Mesenchymal stem cell (in vitro differentiated cells and primary cell): ENCODE data around the gene INSYN2B.

Experiments
- DNase-seq: peaks from one replicate; pipeline ENCODE4 v3.0.0-alpha.2; 2013
- H2AFZ ChIP-seq: one replicate; pipeline ENCODE4 v1.6.1; 2013; ENCODE audit warnings: low read depth, mild to moderate bottlenecking, control low read depth, inconsistent platforms, low read length, moderate library complexity
- H2AK5ac ChIP-seq: 2 replicates; pipeline ENCODE4 v1.6.1; 2013; ENCODE audit warnings: low read length, moderate library complexity, mild to moderate bottlenecking, inconsistent platforms; ENCODE audit not compliant: severe bottlenecking
- H2BK120ac ChIP-seq: one replicate; pipeline ENCODE4 v1.6.1; 2013; ENCODE audit warnings: low read depth, mild to moderate bottlenecking, inconsistent platforms, low read length, moderate library complexity
- H2BK12ac ChIP-seq, 2 experiments: one replicate each; pipeline ENCODE4 v1.6.1; 2013; ENCODE audit warnings: inconsistent platforms in 2 of 2, low read length in 2 of 2, mild to moderate bottlenecking in 2 of 2, moderate library complexity in 2 of 2, control low read depth in 1 of 2
- H2BK15ac ChIP-seq: one replicate; pipeline ENCODE4 v1.6.1; 2013; ENCODE audit warnings: mild to moderate bottlenecking, low read depth, inconsistent platforms; ENCODE audit not compliant: poor library complexity, severe bottlenecking
- H2BK5ac ChIP-seq: 2 replicates; pipeline ENCODE4 v1.6.1; 2013; ENCODE audit warnings: low read depth, mild to moderate bottlenecking, low read length, control low read depth, inconsistent platforms; ENCODE audit not compliant: poor library complexity, severe bottlenecking
- H3K14ac ChIP-seq, 2 experiments: one replicate each; pipeline ENCODE4 v1.6.1; 2013; ENCODE audit warnings: inconsistent platforms in 2 of 2, low read length in 2 of 2, control low read depth in 1 of 2, mild to moderate bottlenecking in 1 of 2, moderate library complexity in 1 of 2
- H3K18ac ChIP-seq, 2 experiments: one replicate each; pipeline ENCODE4 v1.6.1; 2013; ENCODE audit warnings: inconsistent platforms in 2 of 2, low read length in 2 of 2, control low read depth in 1 of 2, low read depth in 1 of 2, mild to moderate bottlenecking in 1 of 2
- H3K23ac ChIP-seq, 2 experiments: one replicate each; pipeline ENCODE4 v1.6.1; 2013; ENCODE audit warnings: inconsistent platforms in 2 of 2, low read length in 2 of 2, mild to moderate bottlenecking in 2 of 2, moderate library complexity in 2 of 2, control low read depth in 1 of 2
- H3K27ac ChIP-seq: 2 replicates; pipeline ENCODE4 v1.5.1; 2013; ENCODE audit warnings: mild to moderate bottlenecking, moderate library complexity, low read length, control low read depth, inconsistent platforms; ENCODE audit not compliant: poor library complexity, severe bottlenecking
- H3K27me3 ChIP-seq, 2 experiments: 2 replicates each; pipeline versions ENCODE4 v1.6.1 to v1.7.0; 2013; ENCODE audit warnings: low read length in 2 of 2, mild to moderate bottlenecking in 2 of 2, moderate library complexity in 2 of 2, control low read depth in 1 of 2, inconsistent platforms in 1 of 2; ENCODE audit not compliant: control insufficient read depth in 1 of 2, insufficient read depth in 1 of 2
- H3K36me3 ChIP-seq, 2 experiments: 2 replicates each; pipeline versions ENCODE4 v1.6.1 to v1.7.0; 2013; ENCODE audit warnings: low read length in 2 of 2, control low read depth in 1 of 2, inconsistent platforms in 1 of 2, low read depth in 1 of 2, mild to moderate bottlenecking in 1 of 2; ENCODE audit not compliant: insufficient read depth in 2 of 2, control insufficient read depth in 1 of 2
- H3K4ac ChIP-seq, 2 experiments: one replicate each; pipeline ENCODE4 v1.6.1; 2013; ENCODE audit warnings: inconsistent platforms in 2 of 2, low read length in 2 of 2, mild to moderate bottlenecking in 2 of 2, moderate library complexity in 2 of 2, control low read depth in 1 of 2, low read depth in 1 of 2
- H3K4me1 ChIP-seq: 2 replicates; pipeline ENCODE4 v1.6.1; 2013; ENCODE audit warnings: low read depth, low read length, control low read depth; ENCODE audit not compliant: control insufficient read depth, insufficient read depth
- H3K4me2 ChIP-seq: 2 replicates; pipeline ENCODE4 v1.6.1; 2013; ENCODE audit warnings: low read length, mild to moderate bottlenecking, inconsistent platforms; ENCODE audit not compliant: poor library complexity, severe bottlenecking
- H3K4me3 ChIP-seq, 2 experiments: 2 replicates each; pipeline versions ENCODE4 v1.5.1 to v1.7.0; 2013; ENCODE audit warnings: low read length in 2 of 2, mild to moderate bottlenecking in 2 of 2, control low read depth in 1 of 2, low read depth in 1 of 2; ENCODE audit not compliant: insufficient read depth in 1 of 2
- H3K79me1 ChIP-seq: replicated peaks from 2 replicates; pipeline ENCODE4 v1.6.1; 2013; ENCODE audit warnings: mild to moderate bottlenecking, control low read depth, low read length, inconsistent platforms; ENCODE audit not compliant: poor library complexity, severe bottlenecking
- H3K9ac ChIP-seq: 2 replicates; pipeline ENCODE4 v1.7.0; 2013; ENCODE audit warnings: mild to moderate bottlenecking, low read length, moderate library complexity
- H3K9me3 ChIP-seq: 2 replicates; pipeline ENCODE4 v1.7.0; 2013; ENCODE audit warnings: mild to moderate bottlenecking, low read length; ENCODE audit not compliant: control insufficient read depth
- H4K8ac ChIP-seq: one replicate; pipeline ENCODE4 v1.6.1; 2013; ENCODE audit warnings: inconsistent platforms, mild to moderate bottlenecking, low read length, moderate library complexity
- H4K91ac ChIP-seq: one replicate; pipeline ENCODE4 v1.6.1; 2013; ENCODE audit warnings: mild to moderate bottlenecking, low read length, inconsistent platforms
- WGBS: methylation state at CpG from one replicate; pipeline ENCODE4 v1.1.7; 2013; ENCODE audit warnings: mixed read lengths; 5-methylcytosine and 5-hydroxymethylcytosine counted together

The INSYN2B gene

GRCh38 chr5:169941542-169941941 is 38.8 kb downstream of the INSYN2B start:
- no peak overlapping the region for H2BK120ac ChIP-seq
- H3K18ac ChIP-seq: no peak overlapping the region
- H4K8ac ChIP-seq: no peak overlapping the region
- no peak overlapping the region for H3K27ac ChIP-seq
- H2BK12ac ChIP-seq: no peak overlapping the region
- no peak overlapping the region for H3K23ac ChIP-seq
- peaks cover 18% of the 10 kb centered on the region for H3K79me1 ChIP-seq
- no peak overlapping the region for H3K4ac ChIP-seq
- peak overlapping the region; percentile 66 for H3K9ac ChIP-seq
- no peak overlapping the region for H3K4me2 ChIP-seq
- H2AK5ac ChIP-seq: no peak overlapping the region
- H3K4me3 ChIP-seq: peak overlapping the region in 1 of 2 experiments; percentile 17
- no peak overlapping the region for H3K14ac ChIP-seq
- no peaks in the 10 kb centered on the region for H3K27me3 ChIP-seq
- H4K91ac ChIP-seq: no peak overlapping the region
- no peak overlapping the region for H2BK15ac ChIP-seq
- 97% methylated on average over 7 of the region's 7 CpGs for WGBS
- H3K4me1 ChIP-seq: peaks cover 10% of the 10 kb centered on the region
- DNase-seq: no peak
- no peak overlapping the region for H2BK5ac ChIP-seq
- H3K36me3 ChIP-seq: no peaks in the 10 kb centered on the region
- H3K9me3 ChIP-seq: no peaks in the 10 kb centered on the region
- H2AFZ ChIP-seq: no peak overlapping the region

GRCh38 chr5:169939731-169940130 is 40.6 kb downstream of the INSYN2B start:
- no peak overlapping the region for H3K4me2 ChIP-seq
- no peak overlapping the region for H3K9ac ChIP-seq
- no peak overlapping the region for H3K14ac ChIP-seq
- H2BK12ac ChIP-seq: no peak overlapping the region
- peaks cover 0 to under 1% of the 10 kb centered on the region in 2 experiments for H3K36me3 ChIP-seq
- H3K4ac ChIP-seq: no peak overlapping the region
- H2AFZ ChIP-seq: no peak overlapping the region
- H2AK5ac ChIP-seq: no peak overlapping the region
- peaks cover 16% of the 10 kb centered on the region for H3K79me1 ChIP-seq
- H2BK5ac ChIP-seq: no peak overlapping the region
- no peak overlapping the region for H4K91ac ChIP-seq
- no peak overlapping the region for H3K18ac ChIP-seq
- no peaks in the 10 kb centered on the region for H3K27me3 ChIP-seq
- H3K9me3 ChIP-seq: no peaks in the 10 kb centered on the region
- DNase-seq: no peak
- no peak overlapping the region for H3K23ac ChIP-seq
- H3K27ac ChIP-seq: no peak overlapping the region
- peaks cover 3% of the 10 kb centered on the region for H3K4me1 ChIP-seq
- H2BK15ac ChIP-seq: no peak overlapping the region
- H3K4me3 ChIP-seq: no peak overlapping the region
- WGBS: 94% methylated on average over 2 of the region's 2 CpGs
- no peak overlapping the region for H4K8ac ChIP-seq
- no peak overlapping the region for H2BK120ac ChIP-seq

- no peak overlapping the region for H3K18ac ChIP-seq
- no peaks in the 10 kb centered on the region for H3K9me3 ChIP-seq
- no peak overlapping the region for H3K14ac ChIP-seq
- H3K4me1 ChIP-seq: peaks cover 3% of the 10 kb centered on the region
- no peaks in the 10 kb centered on the region for H3K27me3 ChIP-seq
- H2BK15ac ChIP-seq: no peak overlapping the region
- H3K4me3 ChIP-seq: no peak overlapping the region
- H3K4ac ChIP-seq: no peak overlapping the region
- H3K79me1 ChIP-seq: peaks cover 6% of the 10 kb centered on the region
- no peak overlapping the region for H3K4me2 ChIP-seq
- DNase-seq: no peak
- no peak overlapping the region for H2AFZ ChIP-seq
- H3K23ac ChIP-seq: no peak overlapping the region
- H2AK5ac ChIP-seq: no peak overlapping the region
- H4K8ac ChIP-seq: no peak overlapping the region
- no peak overlapping the region for H3K9ac ChIP-seq
- 100% methylated on average over 1 of the region's 2 CpGs for WGBS
- peaks cover 0 to 11% of the 10 kb centered on the region in 2 experiments for H3K36me3 ChIP-seq
- H4K91ac ChIP-seq: no peak overlapping the region
- H3K27ac ChIP-seq: no peak overlapping the region
- no peak overlapping the region for H2BK120ac ChIP-seq
- H2BK12ac ChIP-seq: no peak overlapping the region
- H2BK5ac ChIP-seq: no peak overlapping the region
Measured at GRCh38 chr5:169938439-169938838, 41.9 kb downstream of the INSYN2B start.

- Histone ChIP-seq H2BK120ac (no peak overlapping the region), H3K9me3 (no peaks in the 10 kb centered on the region), H3K4me2 (no peak overlapping the region), H3K4me3 (no peak overlapping the region), H2BK15ac (no peak overlapping the region), H3K4ac (no peak overlapping the region), H3K79me1 (peaks cover 2% of the 10 kb centered on the region), H2BK5ac (no peak overlapping the region), H3K9ac (no peak overlapping the region), H3K36me3 (peaks cover 0 to 21% of the 10 kb centered on the region in 2 experiments), H3K14ac (no peak overlapping the region), H2AFZ (no peak overlapping the region), H3K27ac (no peak overlapping the region), H3K18ac (no peak overlapping the region), H4K8ac (no peak overlapping the region), H2AK5ac (no peak overlapping the region), H3K4me1 (peaks cover 3% of the 10 kb centered on the region), H3K23ac (no peak overlapping the region), H2BK12ac (no peak overlapping the region), H4K91ac (no peak overlapping the region), H3K27me3 (no peaks in the 10 kb centered on the region)
- 88% methylated on average over 2 of the region's 5 CpGs for whole genome bisulfite sequencing
- no peak for DNase-seq
Measured at GRCh38 chr5:169935762-169936161, 44.5 kb downstream of the INSYN2B start.
